HepG2 (cell line): ENCODE results near the gene CHRNB2. TPM values are rescaled to one million over a fixed set of nuclear protein-coding genes. Genes with fewer than 3 reads are reported as not detected.

Experiments used
- RCOR2 ChIP-seq: IDR thresholded peaks from 2 replicates; pipeline ENCODE4 v1.6.1; 2016; ENCODE audit warnings: missing biosample characterization, missing genetic modification reagents
- SMAD3 ChIP-seq: sonication (generic); formaldehyde crosslinking; IDR thresholded peaks from 2 replicates; pipeline ENCODE4 v1.4.0; 2020; ENCODE audit warnings: missing genetic modification reagents
- SMARCC2 ChIP-seq: fragments of 450-650 bp; IDR thresholded peaks from 2 replicates; pipeline ENCODE4 v1.6.1; 2017; ENCODE audit warnings: antibody characterized with exemption, mild to moderate bottlenecking
- SMYD3 ChIP-seq: sonication (generic); formaldehyde crosslinking; IDR thresholded peaks from 2 replicates; pipeline ENCODE4 v1.8.1; 2023; ENCODE audit warnings: mild to moderate bottlenecking, missing genetic modification reagents
- ZBTB20 ChIP-seq: sonication (generic); formaldehyde crosslinking; IDR thresholded peaks from 2 replicates; pipeline ENCODE4 v1.8.1; 2023; ENCODE audit warnings: missing genetic modification reagents, low read depth, mild to moderate bottlenecking, borderline replicate concordance
- ZNF337 ChIP-seq: sonication (generic); formaldehyde crosslinking; IDR thresholded peaks from 2 replicates; pipeline ENCODE4 v1.5.1; 2020; ENCODE audit warnings: missing genetic modification reagents, low read depth, mild to moderate bottlenecking, borderline replicate concordance
- polyA plus RNA-seq, 8 experiments: library from polyadenylated mRNA; depleted of rRNA in 3 of 8; stranded (reverse) in 7 of 8; unstranded in 1 of 8; fragments of >200 nt; fragmentation: Illumina TruSeq in 4 of 8; extraction: Trizol in 4 of 8; gene quantifications; 2 replicates each; pipeline versions ENCODE4 v1.2.1 to v1.2.3, GENCODE V29; 2011 to 2016; ENCODE audit warnings: low read depth in 4 of 8, missing spikeins in 1 of 8, mixed read lengths in 1 of 8; ENCODE audit not compliant: insufficient read depth in 1 of 8
- total RNA-seq, 5 experiments: library from RNA; depleted of rRNA; stranded (reverse); fragments of >200 nt; fragmentation: Illumina TruSeq; extraction: Trizol; gene quantifications; 2 replicates each; pipeline ENCODE4 v1.2.3, GENCODE V29; 2016; ENCODE audit warnings: low read depth in 1 of 5
- TF ChIP-seq, protein P1 (sequence below): sonication (generic); formaldehyde crosslinking; IDR thresholded peaks from 2 replicates; pipeline ENCODE4 v1.4.0; 2020; ENCODE audit warnings: missing genetic modification reagents, borderline replicate concordance
- TF ChIP-seq, protein P2 (sequence below): sonication (generic); formaldehyde crosslinking; conservative IDR thresholded peaks from 2 replicates; pipeline ENCODE4 v1.4.0; 2020; ENCODE audit warnings: missing genetic modification reagents
- TF ChIP-seq, protein P3 (sequence below): sonication (generic); formaldehyde crosslinking; IDR thresholded peaks from 2 replicates; pipeline ENCODE4 v1.4.0; 2020; ENCODE audit warnings: missing genetic modification reagents
- TF ChIP-seq, protein P4 (sequence below): sonication (generic); formaldehyde crosslinking; IDR thresholded peaks from 2 replicates; pipeline ENCODE4 v1.5.0; 2020; ENCODE audit warnings: mild to moderate bottlenecking, missing genetic modification reagents
- TF ChIP-seq, protein P5 (sequence below): IDR thresholded peaks from 2 replicates; pipeline ENCODE4 v1.6.1; 2016; ENCODE audit warnings: missing compliant biosample characterization, missing genetic modification reagents, borderline replicate concordance

The CHRNB2 gene
- total and polyA plus RNA-seq, 2 of the 13 experiments (the other 11 are each of a cell fraction or from before 2014, with no cell fraction given): 0.03 to 0.07 TPM

DNA sequence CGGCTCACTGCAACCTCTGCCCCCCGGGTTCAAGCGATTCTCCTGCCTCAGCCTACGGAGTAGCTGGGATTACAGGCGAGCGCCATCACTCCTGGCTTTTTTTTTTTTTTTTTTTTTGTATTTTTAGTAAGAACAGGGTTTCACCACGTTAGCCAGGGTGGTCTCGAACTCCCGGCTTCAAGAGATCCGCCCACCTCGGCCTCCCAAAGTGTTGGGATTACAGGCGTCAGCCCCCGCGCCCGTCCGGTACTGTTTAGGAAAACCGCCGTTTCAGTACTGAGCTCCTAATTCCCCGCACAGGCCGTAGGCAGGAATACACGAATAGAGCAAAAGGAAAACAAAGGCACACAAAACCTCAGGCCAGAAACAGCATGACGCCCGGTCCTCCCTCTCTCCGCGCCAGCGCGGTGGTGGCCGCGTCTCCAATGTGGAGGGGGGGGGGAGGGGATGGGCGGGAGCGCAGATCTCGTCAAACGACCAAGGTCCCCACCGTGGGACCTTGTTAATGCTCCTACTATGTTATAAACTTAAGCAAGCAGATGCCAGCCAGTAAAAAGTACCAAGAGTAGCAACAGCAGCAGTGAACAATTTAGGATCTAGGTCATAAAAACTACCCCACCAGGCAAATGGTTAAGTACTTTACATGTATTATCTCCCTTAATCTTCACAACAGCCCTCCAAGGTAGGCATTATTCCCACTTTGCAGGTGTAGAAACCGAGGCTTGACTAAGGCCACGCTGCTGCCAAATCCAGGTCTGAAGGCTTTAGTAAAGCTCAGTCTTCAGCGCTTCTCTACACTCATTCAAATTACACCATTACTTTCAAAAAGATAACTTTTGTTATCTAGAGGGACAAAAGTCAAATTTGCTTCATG lies 41.1 kb downstream of the CHRNB2 start (continued):
- TF ChIP-seq, protein P1, sequence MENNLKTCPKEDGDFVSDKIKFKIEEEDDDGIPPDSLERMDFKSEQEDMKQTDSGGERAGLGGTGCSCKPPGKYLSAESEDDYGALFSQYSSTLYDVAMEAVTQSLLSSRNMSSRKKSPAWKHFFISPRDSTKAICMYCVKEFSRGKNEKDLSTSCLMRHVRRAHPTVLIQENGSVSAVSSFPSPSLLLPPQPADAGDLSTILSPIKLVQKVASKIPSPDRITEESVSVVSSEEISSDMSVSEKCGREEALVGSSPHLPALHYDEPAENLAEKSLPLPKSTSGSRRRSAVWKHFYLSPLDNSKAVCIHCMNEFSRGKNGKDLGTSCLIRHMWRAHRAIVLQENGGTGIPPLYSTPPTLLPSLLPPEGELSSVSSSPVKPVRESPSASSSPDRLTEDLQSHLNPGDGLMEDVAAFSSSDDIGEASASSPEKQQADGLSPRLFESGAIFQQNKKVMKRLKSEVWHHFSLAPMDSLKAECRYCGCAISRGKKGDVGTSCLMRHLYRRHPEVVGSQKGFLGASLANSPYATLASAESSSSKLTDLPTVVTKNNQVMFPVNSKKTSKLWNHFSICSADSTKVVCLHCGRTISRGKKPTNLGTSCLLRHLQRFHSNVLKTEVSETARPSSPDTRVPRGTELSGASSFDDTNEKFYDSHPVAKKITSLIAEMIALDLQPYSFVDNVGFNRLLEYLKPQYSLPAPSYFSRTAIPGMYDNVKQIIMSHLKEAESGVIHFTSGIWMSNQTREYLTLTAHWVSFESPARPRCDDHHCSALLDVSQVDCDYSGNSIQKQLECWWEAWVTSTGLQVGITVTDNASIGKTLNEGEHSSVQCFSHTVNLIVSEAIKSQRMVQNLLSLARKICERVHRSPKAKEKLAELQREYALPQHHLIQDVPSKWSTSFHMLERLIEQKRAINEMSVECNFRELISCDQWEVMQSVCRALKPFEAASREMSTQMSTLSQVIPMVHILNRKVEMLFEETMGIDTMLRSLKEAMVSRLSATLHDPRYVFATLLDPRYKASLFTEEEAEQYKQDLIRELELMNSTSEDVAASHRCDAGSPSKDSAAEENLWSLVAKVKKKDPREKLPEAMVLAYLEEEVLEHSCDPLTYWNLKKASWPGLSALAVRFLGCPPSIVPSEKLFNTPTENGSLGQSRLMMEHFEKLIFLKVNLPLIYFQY (CRISPR knock-in tag): no peak
- TF ChIP-seq SMYD3 (no peak), RCOR2 (CRISPR knock-in tag) (0 out of 2 replicates have a peak, but pooled peaks have one; percentile 6), SMARCC2 (no peak), SMAD3 (CRISPR knock-in tag) (0 out of 2 replicates have a peak, but pooled peaks have one; percentile 5), ZBTB20 (CRISPR knock-in tag) (no peak), ZNF337 (CRISPR knock-in tag) (no peak)
- TF ChIP-seq, protein P2, sequence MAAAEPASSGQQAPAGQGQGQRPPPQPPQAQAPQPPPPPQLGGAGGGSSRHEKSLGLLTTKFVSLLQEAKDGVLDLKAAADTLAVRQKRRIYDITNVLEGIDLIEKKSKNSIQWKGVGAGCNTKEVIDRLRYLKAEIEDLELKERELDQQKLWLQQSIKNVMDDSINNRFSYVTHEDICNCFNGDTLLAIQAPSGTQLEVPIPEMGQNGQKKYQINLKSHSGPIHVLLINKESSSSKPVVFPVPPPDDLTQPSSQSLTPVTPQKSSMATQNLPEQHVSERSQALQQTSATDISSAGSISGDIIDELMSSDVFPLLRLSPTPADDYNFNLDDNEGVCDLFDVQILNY (CRISPR knock-in tag): no peak
- TF ChIP-seq, protein P3, sequence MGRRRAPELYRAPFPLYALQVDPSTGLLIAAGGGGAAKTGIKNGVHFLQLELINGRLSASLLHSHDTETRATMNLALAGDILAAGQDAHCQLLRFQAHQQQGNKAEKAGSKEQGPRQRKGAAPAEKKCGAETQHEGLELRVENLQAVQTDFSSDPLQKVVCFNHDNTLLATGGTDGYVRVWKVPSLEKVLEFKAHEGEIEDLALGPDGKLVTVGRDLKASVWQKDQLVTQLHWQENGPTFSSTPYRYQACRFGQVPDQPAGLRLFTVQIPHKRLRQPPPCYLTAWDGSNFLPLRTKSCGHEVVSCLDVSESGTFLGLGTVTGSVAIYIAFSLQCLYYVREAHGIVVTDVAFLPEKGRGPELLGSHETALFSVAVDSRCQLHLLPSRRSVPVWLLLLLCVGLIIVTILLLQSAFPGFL (CRISPR knock-in tag): no peak
- TF ChIP-seq, protein P4, sequence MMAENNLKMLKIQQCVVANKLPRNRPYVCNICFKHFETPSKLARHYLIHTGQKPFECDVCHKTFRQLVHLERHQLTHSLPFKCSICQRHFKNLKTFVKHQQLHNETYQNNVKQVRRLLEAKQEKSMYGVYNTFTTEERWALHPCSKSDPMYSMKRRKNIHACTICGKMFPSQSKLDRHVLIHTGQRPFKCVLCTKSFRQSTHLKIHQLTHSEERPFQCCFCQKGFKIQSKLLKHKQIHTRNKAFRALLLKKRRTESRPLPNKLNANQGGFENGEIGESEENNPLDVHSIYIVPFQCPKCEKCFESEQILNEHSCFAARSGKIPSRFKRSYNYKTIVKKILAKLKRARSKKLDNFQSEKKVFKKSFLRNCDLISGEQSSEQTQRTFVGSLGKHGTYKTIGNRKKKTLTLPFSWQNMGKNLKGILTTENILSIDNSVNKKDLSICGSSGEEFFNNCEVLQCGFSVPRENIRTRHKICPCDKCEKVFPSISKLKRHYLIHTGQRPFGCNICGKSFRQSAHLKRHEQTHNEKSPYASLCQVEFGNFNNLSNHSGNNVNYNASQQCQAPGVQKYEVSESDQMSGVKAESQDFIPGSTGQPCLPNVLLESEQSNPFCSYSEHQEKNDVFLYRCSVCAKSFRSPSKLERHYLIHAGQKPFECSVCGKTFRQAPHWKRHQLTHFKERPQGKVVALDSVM (CRISPR knock-in tag): 0 out of 2 replicates have a peak, but pooled peaks have one; percentile 33
- TF ChIP-seq, protein P5, sequence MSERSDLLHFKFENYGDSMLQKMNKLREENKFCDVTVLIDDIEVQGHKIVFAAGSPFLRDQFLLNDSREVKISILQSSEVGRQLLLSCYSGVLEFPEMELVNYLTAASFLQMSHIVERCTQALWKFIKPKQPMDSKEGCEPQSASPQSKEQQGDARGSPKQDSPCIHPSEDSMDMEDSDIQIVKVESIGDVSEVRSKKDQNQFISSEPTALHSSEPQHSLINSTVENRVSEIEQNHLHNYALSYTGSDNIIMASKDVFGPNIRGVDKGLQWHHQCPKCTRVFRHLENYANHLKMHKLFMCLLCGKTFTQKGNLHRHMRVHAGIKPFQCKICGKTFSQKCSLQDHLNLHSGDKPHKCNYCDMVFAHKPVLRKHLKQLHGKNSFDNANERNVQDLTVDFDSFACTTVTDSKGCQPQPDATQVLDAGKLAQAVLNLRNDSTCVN (CRISPR knock-in tag): no peak
